HEK293 (cell line): ENCODE measurements around the gene DAPK2.
A peak's percentile ranks its signal among the peaks of the same experiment; 100 is the strongest.

Source experiments
- CTCF ChIA-PET: fragments of 350-600 bp; formaldehyde crosslinking; extraction: SDS; loops from one replicate; lab custom pipeline; 2021; ENCODE audit warnings: antibody characterized with exemption; lab: Yijun Ruan, JAX
- POLR2A ChIA-PET: fragments of 300-600 bp; formaldehyde crosslinking; extraction: SDS; loops from one replicate; lab custom pipeline; 2020; ENCODE audit warnings: antibody characterized with exemption, inconsistent platforms; lab: Yijun Ruan, JAX
- H3K27ac ChIP-seq: fragments of 200-500 bp; sonication (Bioruptor generic); 2 replicates; pipeline ENCODE4 v1.5.1; 2014; ENCODE audit warnings: low read depth, low read length, control low read depth, inconsistent platforms; ENCODE audit errors: extremely low read depth
- H3K36me3 ChIP-seq, 2 experiments: fragments of 200-500 bp in 1 of 2; sonication (Bioruptor generic) in 1 of 2; 1 replicate in 1 of 2; 2 replicates in 1 of 2; pipeline ENCODE4 v1.5.1; 2014 to 2017; ENCODE audit warnings: inconsistent platforms in 2 of 2, low read length in 2 of 2; ENCODE audit not compliant: control insufficient read depth in 2 of 2, insufficient read depth in 1 of 2
- H3K4me1 ChIP-seq: fragments of 200-500 bp; sonication (Bioruptor generic); 2 replicates; pipeline ENCODE4 v1.5.1; 2014; ENCODE audit warnings: mild to moderate bottlenecking, low read length, inconsistent platforms; ENCODE audit not compliant: control insufficient read depth, insufficient read depth
- H3K4me3 ChIP-seq: 2 replicates; pipeline ENCODE4 v1.5.1; 2011; ENCODE audit warnings: low read depth, mild to moderate bottlenecking, control low read depth, low read length, moderate library complexity
- H3K9me3 ChIP-seq: fragments of 200-500 bp; sonication (Bioruptor generic); 2 replicates; pipeline ENCODE4 v1.5.1; 2014; ENCODE audit warnings: low read depth, low read length, inconsistent platforms; ENCODE audit not compliant: control insufficient read depth, insufficient read depth
- BCL11B ChIP-seq: fragments of 450-650 bp; formaldehyde crosslinking; IDR thresholded peaks from 2 replicates; pipeline ENCODE4 v1.5.1; 2016; ENCODE audit warnings: low read depth, missing biosample characterization, missing genetic modification characterization
- EGR2 ChIP-seq: fragments of 450-650 bp; formaldehyde crosslinking; IDR thresholded peaks from 2 replicates; pipeline ENCODE4 v1.5.1; 2016; ENCODE audit warnings: low read depth, missing biosample characterization, missing genetic modification characterization
- HOXA7 ChIP-seq: sonication (generic); formaldehyde crosslinking; IDR thresholded peaks from 2 replicates; pipeline ENCODE4 v1.8.1; 2022; ENCODE audit warnings: missing genetic modification reagents, borderline replicate concordance
- HOXC10 ChIP-seq: sonication (generic); formaldehyde crosslinking; IDR thresholded peaks from 2 replicates; pipeline ENCODE4 v1.8.1; 2023; ENCODE audit warnings: mild to moderate bottlenecking, missing genetic modification reagents
- MEIS1 ChIP-seq: sonication (generic); formaldehyde crosslinking; IDR thresholded peaks from 2 replicates; pipeline ENCODE4 v1.8.1; 2022; ENCODE audit warnings: missing genetic modification reagents, mild to moderate bottlenecking, borderline replicate concordance
- SP3 ChIP-seq: fragments of 450-650 bp; formaldehyde crosslinking; IDR thresholded peaks from 2 replicates; pipeline ENCODE4 v1.5.1; 2016; ENCODE audit warnings: missing biosample characterization, missing genetic modification characterization
- TCF7L2 ChIP-seq: IDR thresholded peaks from 2 replicates; pipeline ENCODE4 v1.6.1; 2011; ENCODE audit warnings: low read depth, mild to moderate bottlenecking, inconsistent platforms, low read length, moderate library complexity, borderline replicate concordance
- WT1 ChIP-seq: fragments of 450-650 bp; formaldehyde crosslinking; IDR thresholded peaks from 2 replicates; pipeline ENCODE4 v1.5.1; 2016; ENCODE audit warnings: missing biosample characterization, missing genetic modification characterization
- ZBTB1 ChIP-seq: fragments of 450-650 bp; formaldehyde crosslinking; IDR thresholded peaks from 2 replicates; pipeline ENCODE4 v1.5.1; 2016; ENCODE audit warnings: missing biosample characterization, missing genetic modification characterization
- ZBTB21 ChIP-seq: fragments of 450-650 bp; formaldehyde crosslinking; IDR thresholded peaks from 2 replicates; pipeline ENCODE4 v1.5.1; 2017; ENCODE audit warnings: missing biosample characterization, missing genetic modification characterization
- ZEB2 ChIP-seq: fragments of 450-650 bp; formaldehyde crosslinking; IDR thresholded peaks from 2 replicates; pipeline ENCODE4 v1.5.1; 2016; ENCODE audit warnings: missing biosample characterization, missing genetic modification characterization
- ZFHX2 ChIP-seq: fragments of 450-650 bp; formaldehyde crosslinking; conservative IDR thresholded peaks from 2 replicates; pipeline ENCODE4 v1.5.1; 2016; ENCODE audit warnings: missing biosample characterization, missing genetic modification characterization
- ZNF16 ChIP-seq: fragments of 450-650 bp; formaldehyde crosslinking; IDR thresholded peaks from 2 replicates; pipeline ENCODE4 v1.5.1; 2016; ENCODE audit warnings: low read depth, missing biosample characterization, missing genetic modification characterization
- ZNF169 ChIP-seq: fragments of 450-650 bp; formaldehyde crosslinking; IDR thresholded peaks from 2 replicates; pipeline ENCODE4 v1.5.1; 2016; ENCODE audit warnings: missing biosample characterization, missing genetic modification characterization
- ZNF174 ChIP-seq: fragments of 450-650 bp; formaldehyde crosslinking; IDR thresholded peaks from 2 replicates; pipeline ENCODE4 v1.5.0; 2017; ENCODE audit warnings: missing biosample characterization, mild to moderate bottlenecking, missing genetic modification characterization
- ZNF184 ChIP-seq: fragments of 450-650 bp; IDR thresholded peaks from 2 replicates; pipeline ENCODE4 v1.5.1; 2018; ENCODE audit warnings: missing biosample characterization, mild to moderate bottlenecking, missing genetic modification characterization
- ZNF214 ChIP-seq: fragments of 450-650 bp; formaldehyde crosslinking; IDR thresholded peaks from 2 replicates; pipeline ENCODE4 v1.5.1; 2017; ENCODE audit warnings: missing biosample characterization, mild to moderate bottlenecking, missing genetic modification characterization, borderline replicate concordance
- ZNF548 ChIP-seq: fragments of 450-650 bp; formaldehyde crosslinking; IDR thresholded peaks from 2 replicates; pipeline ENCODE4 v1.5.1; 2016; ENCODE audit warnings: missing biosample characterization, missing genetic modification characterization
- ZNF785 ChIP-seq: fragments of 450-650 bp; formaldehyde crosslinking; IDR thresholded peaks from 2 replicates; pipeline ENCODE4 v1.5.1; 2016; ENCODE audit warnings: missing biosample characterization, missing genetic modification characterization
- ZNF837 ChIP-seq: fragments of 450-650 bp; formaldehyde crosslinking; IDR thresholded peaks from 2 replicates; pipeline ENCODE4 v1.5.1; 2016; ENCODE audit warnings: missing biosample characterization, missing genetic modification characterization
- ZNF843 ChIP-seq: fragments of 450-650 bp; formaldehyde crosslinking; IDR thresholded peaks from 2 replicates; pipeline ENCODE4 v1.5.1; 2016; ENCODE audit warnings: missing biosample characterization, missing genetic modification characterization
- ZSCAN16 ChIP-seq: fragments of 450-650 bp; formaldehyde crosslinking; IDR thresholded peaks from 2 replicates; pipeline ENCODE4 v1.5.1; 2016; ENCODE audit warnings: missing biosample characterization, missing genetic modification characterization
- TF ChIP-seq, protein P1 (sequence below): fragments of 450-650 bp; formaldehyde crosslinking; IDR thresholded peaks from 2 replicates; pipeline ENCODE4 v1.5.1; 2017; ENCODE audit warnings: missing biosample characterization, missing genetic modification characterization
- TF ChIP-seq, protein P2 (sequence below): fragments of 450-650 bp; formaldehyde crosslinking; IDR thresholded peaks from 2 replicates; pipeline ENCODE4 v1.5.1; 2016; ENCODE audit warnings: missing biosample characterization, missing genetic modification characterization
- TF ChIP-seq, protein P3 (sequence below): IDR thresholded peaks from 2 replicates; pipeline ENCODE4 v1.6.1; 2011; ENCODE audit warnings: mild to moderate bottlenecking, low read depth, low read length, borderline replicate concordance
- TF ChIP-seq, protein P4 (sequence below): fragments of 450-650 bp; formaldehyde crosslinking; IDR thresholded peaks from 2 replicates; pipeline ENCODE4 v1.5.1; 2016; ENCODE audit warnings: missing biosample characterization, missing genetic modification characterization

The DAPK2 gene

DNA sequence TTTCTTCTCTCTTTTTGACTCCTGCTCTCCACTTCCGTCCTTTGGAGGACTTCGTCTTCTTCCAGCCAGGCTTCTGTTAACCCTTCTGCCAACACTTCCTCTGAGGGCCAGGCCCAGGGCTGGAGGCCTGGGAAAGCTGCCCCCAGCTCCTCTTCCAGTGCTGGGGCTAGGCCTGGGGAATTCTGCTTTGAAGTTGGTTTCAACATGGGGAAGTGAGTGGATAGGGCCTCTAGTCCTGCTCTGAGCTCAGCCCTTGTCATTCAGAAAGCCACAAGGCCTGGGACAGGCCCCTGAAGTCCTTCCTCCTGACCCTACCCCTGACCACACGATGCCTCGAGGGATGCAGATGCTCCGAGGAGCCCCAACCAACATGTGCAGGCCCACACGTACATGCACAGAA is 158.7 kb downstream of the DAPK2 start:
- ChIA-PET CTCF (interaction anchor here (1.0 kb wide), 1 partner anchor 180 kb away, joined by 3 read pairs; no protein-coding TSS in a partner anchor), POLR2A (no interaction called here)
- Histone ChIP-seq H3K4me1 (no peaks in the 10 kb centered on the region), H3K27ac (no peak overlapping the region), H3K36me3 (no peaks in the 10 kb centered on the region), H3K4me3 (no peak overlapping the region), H3K9me3 (no peaks in the 10 kb centered on the region)
- TF ChIP-seq HOXA7 (CRISPR knock-in tag) (no peak), ZNF16 (tag by site-specific recombination) (no peak), ZEB2 (tag by site-specific recombination) (no peak), ZSCAN16 (no peak), ZNF843 (tag by site-specific recombination) (no peak), SP3 (no peak), ZNF548 (tag by site-specific recombination) (no peak), ZNF837 (tag by site-specific recombination) (no peak), ZBTB21 (tag by site-specific recombination) (no peak), WT1 (tag by site-specific recombination) (no peak), ZNF214 (tag by site-specific recombination) (no peak), ZBTB1 (tag by site-specific recombination) (no peak), TCF7L2 (no peak), EGR2 (tag by site-specific recombination) (no peak), ZNF184 (tag by site-specific recombination) (no peak), ZNF169 (no peak), BCL11B (tag by site-specific recombination) (no peak), HOXC10 (CRISPR knock-in tag) (no peak)
- TF ChIP-seq, protein P1, sequence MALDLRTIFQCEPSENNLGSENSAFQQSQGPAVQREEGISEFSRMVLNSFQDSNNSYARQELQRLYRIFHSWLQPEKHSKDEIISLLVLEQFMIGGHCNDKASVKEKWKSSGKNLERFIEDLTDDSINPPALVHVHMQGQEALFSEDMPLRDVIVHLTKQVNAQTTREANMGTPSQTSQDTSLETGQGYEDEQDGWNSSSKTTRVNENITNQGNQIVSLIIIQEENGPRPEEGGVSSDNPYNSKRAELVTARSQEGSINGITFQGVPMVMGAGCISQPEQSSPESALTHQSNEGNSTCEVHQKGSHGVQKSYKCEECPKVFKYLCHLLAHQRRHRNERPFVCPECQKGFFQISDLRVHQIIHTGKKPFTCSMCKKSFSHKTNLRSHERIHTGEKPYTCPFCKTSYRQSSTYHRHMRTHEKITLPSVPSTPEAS (tag by site-specific recombination) = no peak
- TF ChIP-seq, protein P2, sequence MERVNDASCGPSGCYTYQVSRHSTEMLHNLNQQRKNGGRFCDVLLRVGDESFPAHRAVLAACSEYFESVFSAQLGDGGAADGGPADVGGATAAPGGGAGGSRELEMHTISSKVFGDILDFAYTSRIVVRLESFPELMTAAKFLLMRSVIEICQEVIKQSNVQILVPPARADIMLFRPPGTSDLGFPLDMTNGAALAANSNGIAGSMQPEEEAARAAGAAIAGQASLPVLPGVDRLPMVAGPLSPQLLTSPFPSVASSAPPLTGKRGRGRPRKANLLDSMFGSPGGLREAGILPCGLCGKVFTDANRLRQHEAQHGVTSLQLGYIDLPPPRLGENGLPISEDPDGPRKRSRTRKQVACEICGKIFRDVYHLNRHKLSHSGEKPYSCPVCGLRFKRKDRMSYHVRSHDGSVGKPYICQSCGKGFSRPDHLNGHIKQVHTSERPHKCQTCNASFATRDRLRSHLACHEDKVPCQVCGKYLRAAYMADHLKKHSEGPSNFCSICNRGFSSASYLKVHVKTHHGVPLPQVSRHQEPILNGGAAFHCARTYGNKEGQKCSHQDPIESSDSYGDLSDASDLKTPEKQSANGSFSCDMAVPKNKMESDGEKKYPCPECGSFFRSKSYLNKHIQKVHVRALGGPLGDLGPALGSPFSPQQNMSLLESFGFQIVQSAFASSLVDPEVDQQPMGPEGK (tag by site-specific recombination) = no peak

DNA sequence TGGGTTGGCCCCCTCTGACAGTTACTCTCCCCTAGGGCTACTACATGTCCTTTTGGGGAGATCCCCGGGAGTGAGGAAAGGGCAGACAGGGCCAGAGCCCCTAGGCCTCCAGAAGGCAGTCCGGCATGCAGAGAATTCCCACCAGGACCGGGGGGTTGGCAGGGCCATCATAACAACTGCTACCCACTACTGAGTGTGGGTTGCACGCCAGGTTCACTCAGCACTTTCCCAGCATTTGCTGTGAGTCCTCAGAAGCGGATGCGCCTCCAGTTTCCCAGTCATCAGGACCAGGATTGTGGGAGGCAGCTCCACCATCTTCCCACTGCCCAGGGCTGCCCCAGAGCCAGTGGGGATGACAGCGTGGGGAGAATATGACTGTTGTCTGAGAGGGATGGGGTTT is 161.3 kb downstream of the DAPK2 start:
- ChIA-PET CTCF (interaction anchor here (0.7 kb wide), 1 partner anchor 161 kb away, joined by 3 read pairs; the partner anchor contains the start of gene DAPK2), POLR2A (no interaction called here)
- TF ChIP-seq EGR2 (tag by site-specific recombination) (peak; percentile 36; the same call in 1 of the 2 replicates), ZFHX2 (tag by site-specific recombination) (0 out of 2 replicates have a peak, but pooled peaks have one; percentile 31), ZNF174 (tag by site-specific recombination) (no peak), ZNF785 (tag by site-specific recombination) (no peak), MEIS1 (CRISPR knock-in tag) (no peak)
- TF ChIP-seq, protein P3, sequence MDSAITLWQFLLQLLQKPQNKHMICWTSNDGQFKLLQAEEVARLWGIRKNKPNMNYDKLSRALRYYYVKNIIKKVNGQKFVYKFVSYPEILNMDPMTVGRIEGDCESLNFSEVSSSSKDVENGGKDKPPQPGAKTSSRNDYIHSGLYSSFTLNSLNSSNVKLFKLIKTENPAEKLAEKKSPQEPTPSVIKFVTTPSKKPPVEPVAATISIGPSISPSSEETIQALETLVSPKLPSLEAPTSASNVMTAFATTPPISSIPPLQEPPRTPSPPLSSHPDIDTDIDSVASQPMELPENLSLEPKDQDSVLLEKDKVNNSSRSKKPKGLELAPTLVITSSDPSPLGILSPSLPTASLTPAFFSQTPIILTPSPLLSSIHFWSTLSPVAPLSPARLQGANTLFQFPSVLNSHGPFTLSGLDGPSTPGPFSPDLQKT = no peak
- TF ChIP-seq, protein P4, sequence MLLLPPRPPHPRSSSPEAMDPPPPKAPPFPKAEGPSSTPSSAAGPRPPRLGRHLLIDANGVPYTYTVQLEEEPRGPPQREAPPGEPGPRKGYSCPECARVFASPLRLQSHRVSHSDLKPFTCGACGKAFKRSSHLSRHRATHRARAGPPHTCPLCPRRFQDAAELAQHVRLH (tag by site-specific recombination) = no peak
- Histone ChIP-seq H3K27ac (no peak overlapping the region), H3K4me3 (no peak overlapping the region), H3K36me3 (no peaks in the 10 kb centered on the region), H3K4me1 (no peaks in the 10 kb centered on the region), H3K9me3 (no peaks in the 10 kb centered on the region)
